Measurements from ENCODE around the gene DTHD1.

DTHD1 gene

GRCh38 chr4:36351082-36351666 is 69.8 kb downstream of the DTHD1 start:
- Histone ChIP-seq H3K9me3 (ENCODE audit: insufficient read depth, low read length, severe bottlenecking) (no peaks in the 10 kb centered on the region), H3K4me1 (ENCODE audit: insufficient read depth, low read length) (no peaks in the 10 kb centered on the region), H3K36me3 (ENCODE audit: insufficient read depth, low read length) (no peaks in the 10 kb centered on the region), H3K27ac (ENCODE audit: low read length) (no peak overlapping the region), H2AFZ (ENCODE audit: low read depth, low read length) (no peak overlapping the region), H3K9ac (ENCODE audit: low read depth, low read length) (no peak overlapping the region), H3K27me3 (ENCODE audit: insufficient read depth, low read length, poor library complexity) (no peaks in the 10 kb centered on the region), H3K79me2 (ENCODE audit: insufficient read depth, low read length) (no peaks in the 10 kb centered on the region), H3K4me3 (ENCODE audit: low read depth in 1 of 2, low read length in 2 of 2) (no peak overlapping the region), H4K20me1 (ENCODE audit: insufficient read depth, low read length) (no peaks in the 10 kb centered on the region), H3K4me2 (ENCODE audit: insufficient read depth, low read length) (no peak overlapping the region)
- TF ChIP-seq CTCF (IDR thresholded peaks at IDR 0.05; ENCODE audit: borderline replicate concordance, extremely low read depth, low read length, poor library complexity, severe bottlenecking) (peak; percentile 86), EZH2 (IDR thresholded peaks at IDR 0.05; ENCODE audit: borderline replicate concordance, low read depth, low read length, severe bottlenecking) (no peak)
- ATAC-seq (ENCODE audit: insufficient read depth, low read depth) (peak; percentile 95), DNase-seq (peak; percentile 80)

GRCh38 chr4:36353998-36354397 is 72.6 kb downstream of the DTHD1 start:
- no peaks in the 10 kb centered on the region for H4K20me1 ChIP-seq (ENCODE audit: insufficient read depth, low read length)
- H3K27me3 ChIP-seq (ENCODE audit: insufficient read depth, low read length, poor library complexity), result no peaks in the 10 kb centered on the region
- TF ChIP-seq EZH2 (IDR thresholded peaks at IDR 0.05; ENCODE audit: borderline replicate concordance, low read depth, low read length, severe bottlenecking) (no peak), CTCF (IDR thresholded peaks at IDR 0.05; ENCODE audit: borderline replicate concordance, extremely low read depth, low read length, poor library complexity, severe bottlenecking) (no peak)
- no peak overlapping the region for H3K4me2 ChIP-seq (ENCODE audit: insufficient read depth, low read length)
- H3K27ac ChIP-seq (ENCODE audit: low read length), result no peak overlapping the region
- DNase-seq (no peak), ATAC-seq (ENCODE audit: insufficient read depth, low read depth) (no peak)
- no peaks in the 10 kb centered on the region for H3K79me2 ChIP-seq (ENCODE audit: insufficient read depth, low read length)
- no peaks in the 10 kb centered on the region for H3K36me3 ChIP-seq (ENCODE audit: insufficient read depth, low read length)
- H2AFZ ChIP-seq (ENCODE audit: low read depth, low read length), result no peak overlapping the region
- no peak overlapping the region for H3K4me3 ChIP-seq (ENCODE audit: low read depth in 1 of 2, low read length in 2 of 2)
- no peak overlapping the region for H3K9ac ChIP-seq (ENCODE audit: low read depth, low read length)
- no peaks in the 10 kb centered on the region for H3K9me3 ChIP-seq (ENCODE audit: insufficient read depth, low read length, severe bottlenecking)
- H3K4me1 ChIP-seq (ENCODE audit: insufficient read depth, low read length), result no peaks in the 10 kb centered on the region

- H3K4me3 ChIP-seq (ENCODE audit: low read depth in 1 of 2, low read length in 2 of 2), result no peak overlapping the region
- no peak for TF ChIP-seq CTCF (IDR thresholded peaks at IDR 0.05; ENCODE audit: borderline replicate concordance, extremely low read depth, low read length, poor library complexity, severe bottlenecking)
- no peak for TF ChIP-seq EZH2 (IDR thresholded peaks at IDR 0.05; ENCODE audit: borderline replicate concordance, low read depth, low read length, severe bottlenecking)
- H3K79me2 ChIP-seq (ENCODE audit: insufficient read depth, low read length), result no peaks in the 10 kb centered on the region
- DNase-seq (no peak), ATAC-seq (ENCODE audit: insufficient read depth, low read depth) (no peak)
- no peaks in the 10 kb centered on the region for H4K20me1 ChIP-seq (ENCODE audit: insufficient read depth, low read length)
- no peak overlapping the region for H3K27ac ChIP-seq (ENCODE audit: low read length)
- H3K27me3 ChIP-seq (ENCODE audit: insufficient read depth, low read length, poor library complexity), result no peaks in the 10 kb centered on the region
- H3K36me3 ChIP-seq (ENCODE audit: insufficient read depth, low read length), result no peaks in the 10 kb centered on the region
- H3K4me1 ChIP-seq (ENCODE audit: insufficient read depth, low read length), result no peaks in the 10 kb centered on the region
- no peak overlapping the region for H3K4me2 ChIP-seq (ENCODE audit: insufficient read depth, low read length)
- no peak overlapping the region for H3K9ac ChIP-seq (ENCODE audit: low read depth, low read length)
- no peak overlapping the region for H2AFZ ChIP-seq (ENCODE audit: low read depth, low read length)
- no peaks in the 10 kb centered on the region for H3K9me3 ChIP-seq (ENCODE audit: insufficient read depth, low read length, severe bottlenecking)
Measured at GRCh38 chr4:36358173-36358572, 76.8 kb downstream of the DTHD1 start.
